SK-N-SH (cell line): ENCODE results near the gene SSBP2.

Experiments used
- EZH2phosphoT487 ChIP-seq: fragments of 200-600 bp; sonication (generic); IDR thresholded peaks from 2 replicates; pipeline ENCODE4 v1.6.1; 2017; ENCODE audit warnings: low read depth, mixed run types, mild to moderate bottlenecking, antibody characterized with exemption, moderate library complexity, borderline replicate concordance
- GABPA ChIP-seq: IDR thresholded peaks from 2 replicates; pipeline ENCODE4 v1.4.0; 2012; ENCODE audit warnings: low read depth, mild to moderate bottlenecking
- GATA2 ChIP-seq: sonication (generic); formaldehyde crosslinking; IDR thresholded peaks from 2 replicates; pipeline ENCODE4 v1.5.0; 2020; ENCODE audit warnings: mild to moderate bottlenecking, missing genetic modification reagents
- RAD21 ChIP-seq: IDR thresholded peaks from 2 replicates; pipeline ENCODE4 v1.6.1; 2012; ENCODE audit warnings: mild to moderate bottlenecking, low read length
- RFX5 ChIP-seq: IDR thresholded peaks from 2 replicates; pipeline ENCODE4 v1.6.1; 2012; ENCODE audit warnings: mild to moderate bottlenecking, improper control_type of control experiment, low read length
- TAF1 ChIP-seq: IDR thresholded peaks from 2 replicates; pipeline ENCODE4 v1.6.1; 2012; ENCODE audit warnings: low read depth, mild to moderate bottlenecking, low read length, moderate library complexity, borderline replicate concordance
- TF ChIP-seq, protein P1 (sequence below): fragments of 200-600 bp; sonication (generic); IDR thresholded peaks from 2 replicates; pipeline ENCODE4 v1.6.1; 2017; ENCODE audit warnings: antibody characterized with exemption, mild to moderate bottlenecking, moderate library complexity
- TF ChIP-seq, protein P2 (sequence below): IDR thresholded peaks from 2 replicates; pipeline ENCODE4 v1.4.0; 2012; ENCODE audit warnings: low read depth

DNA sequence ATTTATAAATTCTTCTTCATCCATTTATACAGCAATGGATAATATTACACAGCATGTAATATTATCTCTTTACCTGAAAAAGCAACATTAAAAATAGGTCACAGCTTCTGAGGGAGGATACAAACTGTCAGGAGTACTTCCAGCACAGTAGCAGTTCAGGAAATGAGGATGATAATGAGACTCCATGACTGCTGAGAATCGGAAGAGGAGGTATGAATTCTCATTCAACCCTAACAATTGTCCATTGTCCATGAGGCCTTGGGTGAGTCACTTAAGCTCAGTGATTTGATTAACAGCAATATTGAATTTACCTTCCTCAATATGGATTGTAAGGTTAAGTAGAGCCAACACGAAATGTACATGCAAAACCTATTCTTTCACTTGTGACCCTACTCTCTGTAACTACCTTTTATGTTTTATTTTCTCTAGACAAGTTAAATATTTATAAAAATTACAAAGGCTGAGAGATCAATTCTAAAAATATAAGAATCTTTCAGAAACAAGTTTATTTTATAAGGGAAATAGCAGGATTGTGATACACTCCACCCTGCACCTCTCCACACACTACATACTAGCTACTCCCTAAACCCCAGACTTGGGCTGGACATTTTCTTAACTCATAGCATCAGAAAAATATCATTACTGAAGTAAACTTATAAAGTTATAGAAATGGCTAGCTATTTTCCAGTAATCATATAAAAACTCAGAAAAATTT lies 197.9 kb downstream of the SSBP2 start:
- TF ChIP-seq, protein P1, sequence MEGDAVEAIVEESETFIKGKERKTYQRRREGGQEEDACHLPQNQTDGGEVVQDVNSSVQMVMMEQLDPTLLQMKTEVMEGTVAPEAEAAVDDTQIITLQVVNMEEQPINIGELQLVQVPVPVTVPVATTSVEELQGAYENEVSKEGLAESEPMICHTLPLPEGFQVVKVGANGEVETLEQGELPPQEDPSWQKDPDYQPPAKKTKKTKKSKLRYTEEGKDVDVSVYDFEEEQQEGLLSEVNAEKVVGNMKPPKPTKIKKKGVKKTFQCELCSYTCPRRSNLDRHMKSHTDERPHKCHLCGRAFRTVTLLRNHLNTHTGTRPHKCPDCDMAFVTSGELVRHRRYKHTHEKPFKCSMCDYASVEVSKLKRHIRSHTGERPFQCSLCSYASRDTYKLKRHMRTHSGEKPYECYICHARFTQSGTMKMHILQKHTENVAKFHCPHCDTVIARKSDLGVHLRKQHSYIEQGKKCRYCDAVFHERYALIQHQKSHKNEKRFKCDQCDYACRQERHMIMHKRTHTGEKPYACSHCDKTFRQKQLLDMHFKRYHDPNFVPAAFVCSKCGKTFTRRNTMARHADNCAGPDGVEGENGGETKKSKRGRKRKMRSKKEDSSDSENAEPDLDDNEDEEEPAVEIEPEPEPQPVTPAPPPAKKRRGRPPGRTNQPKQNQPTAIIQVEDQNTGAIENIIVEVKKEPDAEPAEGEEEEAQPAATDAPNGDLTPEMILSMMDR: no peak
- TF ChIP-seq RFX5 (no peak), TAF1 (no peak), GABPA (no peak), RAD21 (no peak), GATA2 (CRISPR knock-in tag) (no peak), EZH2phosphoT487 (no peak)
- TF ChIP-seq, protein P2, sequence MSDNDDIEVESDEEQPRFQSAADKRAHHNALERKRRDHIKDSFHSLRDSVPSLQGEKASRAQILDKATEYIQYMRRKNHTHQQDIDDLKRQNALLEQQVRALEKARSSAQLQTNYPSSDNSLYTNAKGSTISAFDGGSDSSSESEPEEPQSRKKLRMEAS: no peak
